Liver (tissue), 9 donors: ENCODE measurements around the gene CIDEB. TPM values are rescaled to one million over a fixed set of nuclear protein-coding genes. Genes with fewer than 3 reads are reported as not detected.
A peak's percentile ranks its signal among the peaks of the same experiment; 100 is the strongest.

Experiments
- DNase-seq: peaks from one replicate; pipeline ENCODE4 v3.0.0-alpha.2; 2017; ENCODE audit warnings: low spot score
- H3K27ac ChIP-seq, 2 donors: one replicate each; pipeline ENCODE4 v1.7.0; 2013; ENCODE audit warnings: inconsistent platforms in 2 of 2, low read length in 2 of 2, control low read depth in 1 of 2, low read depth in 1 of 2, mild to moderate bottlenecking in 1 of 2
- H3K27me3 ChIP-seq, 4 donors: one replicate each; pipeline versions ENCODE4 v1.6.1 to v1.7.0; 2013; ENCODE audit warnings: low read length in 3 of 4, inconsistent platforms in 1 of 4, mild to moderate bottlenecking in 1 of 4, moderate library complexity in 1 of 4; ENCODE audit not compliant: control insufficient read depth in 4 of 4, insufficient read depth in 4 of 4
- H3K36me3 ChIP-seq, 4 donors: one replicate each; pipeline versions ENCODE4 v1.6.1 to v1.7.0; 2013; ENCODE audit warnings: low read length in 3 of 4, mild to moderate bottlenecking in 3 of 4, low read depth in 1 of 4, moderate library complexity in 1 of 4; ENCODE audit not compliant: control insufficient read depth in 4 of 4, insufficient read depth in 3 of 4
- H3K4me1 ChIP-seq, 4 donors: one replicate each; pipeline versions ENCODE4 v1.6.1 to v1.7.0; 2013; ENCODE audit warnings: low read length in 3 of 4, mild to moderate bottlenecking in 3 of 4, moderate library complexity in 1 of 4; ENCODE audit not compliant: control insufficient read depth in 4 of 4, insufficient read depth in 4 of 4
- H3K4me3 ChIP-seq, 3 donors: one replicate each; pipeline versions ENCODE4 v1.6.1 to v1.7.0; 2013; ENCODE audit warnings: low read length in 3 of 3, control low read depth in 1 of 3, low read depth in 1 of 3, mild to moderate bottlenecking in 1 of 3
- H3K9ac ChIP-seq, 2 donors: one replicate each; pipeline ENCODE4 v1.7.0; 2013; ENCODE audit warnings: low read length in 2 of 2, mild to moderate bottlenecking in 2 of 2, moderate library complexity in 2 of 2, control low read depth in 1 of 2, low read depth in 1 of 2
- H3K9me3 ChIP-seq, 4 donors: one replicate each; pipeline versions ENCODE4 v1.6.1 to v1.7.0; 2013; ENCODE audit warnings: low read length in 3 of 4; ENCODE audit not compliant: control insufficient read depth in 4 of 4
- EGR1 ChIP-seq, 2 donors: IDR thresholded peaks; 2 replicates each; pipeline ENCODE4 v1.6.1; 2016 to 2018; ENCODE audit warnings: antibody characterized with exemption in 2 of 2, low read depth in 2 of 2
- FOXA1 ChIP-seq: IDR thresholded peaks from 2 replicates; pipeline ENCODE4 v1.6.1; 2016; ENCODE audit warnings: antibody characterized with exemption
- FOXA2 ChIP-seq: IDR thresholded peaks from 2 replicates; pipeline ENCODE4 v1.6.1; 2016; ENCODE audit warnings: antibody characterized with exemption
- GABPA ChIP-seq, 2 donors: IDR thresholded peaks in 1 of 2; conservative IDR thresholded peaks in 1 of 2; 2 replicates each; pipeline ENCODE4 v1.6.1; 2016; ENCODE audit warnings: antibody characterized with exemption in 2 of 2, mild to moderate bottlenecking in 1 of 2, moderate library complexity in 1 of 2
- HNF4A ChIP-seq, 2 donors: conservative IDR thresholded peaks; 2 replicates each; pipeline ENCODE4 v1.6.1; 2016; ENCODE audit warnings: antibody characterized with exemption in 2 of 2, mild to moderate bottlenecking in 2 of 2
- HNF4G ChIP-seq: IDR thresholded peaks from 2 replicates; pipeline ENCODE4 v1.6.1; 2016; ENCODE audit warnings: antibody characterized with exemption
- JUND ChIP-seq, 2 donors: IDR thresholded peaks; 2 replicates each; pipeline ENCODE4 v1.6.1; 2016; ENCODE audit warnings: antibody characterized with exemption in 2 of 2
- NR2F2 ChIP-seq: IDR thresholded peaks from 2 replicates; pipeline ENCODE4 v1.6.1; 2016; ENCODE audit warnings: antibody characterized with exemption
- RAD21 ChIP-seq, 2 donors: IDR thresholded peaks; 2 replicates each; pipeline ENCODE4 v1.6.1; 2016; ENCODE audit warnings: antibody characterized with exemption in 2 of 2, mild to moderate bottlenecking in 2 of 2
- RXRA ChIP-seq, 2 donors: IDR thresholded peaks; 2 replicates each; pipeline ENCODE4 v1.6.1; 2017 to 2018; ENCODE audit warnings: antibody characterized with exemption in 2 of 2, mild to moderate bottlenecking in 1 of 2
- SP1 ChIP-seq: IDR thresholded peaks from 2 replicates; pipeline ENCODE4 v1.6.1; 2018; ENCODE audit warnings: antibody characterized with exemption, mild to moderate bottlenecking
- TAF1 ChIP-seq: conservative IDR thresholded peaks from 2 replicates; pipeline ENCODE4 v1.6.1; 2016; ENCODE audit warnings: antibody characterized with exemption, mild to moderate bottlenecking
- YY1 ChIP-seq: IDR thresholded peaks from 2 replicates; pipeline ENCODE4 v1.6.1; 2016; ENCODE audit warnings: antibody characterized with exemption, mild to moderate bottlenecking
- WGBS: extraction: QIAGEN DNeasy Blood & Tissue Kit; methylation state at CpG from one replicate; pipeline ENCODE4 v1.1.7; 2013; 5-methylcytosine and 5-hydroxymethylcytosine counted together
- polyA plus RNA-seq, 2 donors: library from polyadenylated mRNA; stranded (reverse) in 1 of 2; unstranded in 1 of 2; fragments of 200-250 nt in 1 of 2; fragments of >200 nt in 1 of 2; fragmentation: Nextera tagmentation in 1 of 2; extraction: Ambion mirVana in 1 of 2; gene quantifications; one replicate each; pipeline versions ENCODE4 v1.2.1 to v1.2.3, GENCODE V29; 2013 to 2015
- total RNA-seq, 2 donors: library from RNA; depleted of rRNA; stranded (reverse); fragments of >200 nt; gene quantifications; one replicate each; pipeline ENCODE4 v1.2.3, GENCODE V29; 2014
- TF ChIP-seq, protein P1 (sequence below): IDR thresholded peaks from 2 replicates; pipeline ENCODE4 v1.6.1; 2016; ENCODE audit warnings: antibody characterized with exemption
- TF ChIP-seq, protein P2 (sequence below): IDR thresholded peaks from 2 replicates; pipeline ENCODE4 v1.6.1; 2016; ENCODE audit warnings: antibody characterized with exemption
- TF ChIP-seq, protein P3 (sequence below): fragments of 150-350 bp; IDR thresholded peaks from 2 replicates; pipeline ENCODE4 v1.5.1; 2017; ENCODE audit warnings: improper control_type of control experiment, low read depth, low read length; ENCODE audit not compliant: missing input control
- TF ChIP-seq, protein P4 (sequence below): IDR thresholded peaks from 2 replicates; pipeline ENCODE4 v1.6.1; 2016; ENCODE audit warnings: antibody characterized with exemption, mild to moderate bottlenecking
- TF ChIP-seq, protein P5 (sequence below): IDR thresholded peaks from 2 replicates; pipeline ENCODE4 v1.6.1; 2016; ENCODE audit warnings: antibody characterized with exemption
- donor health status: healthy.
- donor health status: healthy.
- donor health status: healthy.
- donor health status: healthy.
- donor health status: healthy.

CIDEB gene
- total and polyA plus RNA-seq, 4 donors = 32.1 to 312 (median 159) TPM

DNA sequence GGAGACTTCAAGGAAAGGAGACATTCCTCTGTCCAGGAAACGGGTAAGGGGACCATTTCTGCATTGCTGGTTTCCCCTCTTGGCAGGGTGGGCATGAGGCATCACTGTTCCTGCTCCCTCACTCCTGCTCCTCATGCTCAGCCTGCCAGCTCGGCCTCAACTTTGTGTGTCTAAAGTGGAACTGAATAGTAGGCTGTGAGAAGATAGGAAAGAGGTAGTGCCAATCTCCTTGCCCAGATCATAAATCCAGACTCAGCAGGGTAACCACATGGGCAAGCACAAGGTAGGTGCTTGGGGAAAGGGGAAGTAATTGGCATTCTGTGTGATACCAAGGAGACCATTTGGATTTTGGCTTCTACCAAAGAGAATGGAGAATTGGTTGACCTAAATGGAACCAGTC is 6.1 kb upstream of the CIDEB start:
- Histone ChIP-seq H3K27ac (peak overlapping the region in 1 of 2 donors; percentile 48), H3K36me3 (no peaks in the 10 kb centered on the region), H3K4me3 (no peak overlapping the region), H3K4me1 (peaks cover 22 to 40% (median 28%) of the 10 kb centered on the region in 4 donors), H3K9me3 (no peaks in the 10 kb centered on the region), H3K27me3 (no peaks in the 10 kb centered on the region), H3K9ac (no peak overlapping the region)
- no peak for DNase-seq
- no peak for TF ChIP-seq TAF1
- TF ChIP-seq, protein P1, sequence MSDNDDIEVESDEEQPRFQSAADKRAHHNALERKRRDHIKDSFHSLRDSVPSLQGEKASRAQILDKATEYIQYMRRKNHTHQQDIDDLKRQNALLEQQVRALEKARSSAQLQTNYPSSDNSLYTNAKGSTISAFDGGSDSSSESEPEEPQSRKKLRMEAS = no peak
- TF ChIP-seq RXRA (IDR thresholded peaks at IDR 0.05) = no peak
- no peak for TF ChIP-seq SP1
- WGBS = 79% methylated on average over 2 of the region's 2 CpGs

DNA sequence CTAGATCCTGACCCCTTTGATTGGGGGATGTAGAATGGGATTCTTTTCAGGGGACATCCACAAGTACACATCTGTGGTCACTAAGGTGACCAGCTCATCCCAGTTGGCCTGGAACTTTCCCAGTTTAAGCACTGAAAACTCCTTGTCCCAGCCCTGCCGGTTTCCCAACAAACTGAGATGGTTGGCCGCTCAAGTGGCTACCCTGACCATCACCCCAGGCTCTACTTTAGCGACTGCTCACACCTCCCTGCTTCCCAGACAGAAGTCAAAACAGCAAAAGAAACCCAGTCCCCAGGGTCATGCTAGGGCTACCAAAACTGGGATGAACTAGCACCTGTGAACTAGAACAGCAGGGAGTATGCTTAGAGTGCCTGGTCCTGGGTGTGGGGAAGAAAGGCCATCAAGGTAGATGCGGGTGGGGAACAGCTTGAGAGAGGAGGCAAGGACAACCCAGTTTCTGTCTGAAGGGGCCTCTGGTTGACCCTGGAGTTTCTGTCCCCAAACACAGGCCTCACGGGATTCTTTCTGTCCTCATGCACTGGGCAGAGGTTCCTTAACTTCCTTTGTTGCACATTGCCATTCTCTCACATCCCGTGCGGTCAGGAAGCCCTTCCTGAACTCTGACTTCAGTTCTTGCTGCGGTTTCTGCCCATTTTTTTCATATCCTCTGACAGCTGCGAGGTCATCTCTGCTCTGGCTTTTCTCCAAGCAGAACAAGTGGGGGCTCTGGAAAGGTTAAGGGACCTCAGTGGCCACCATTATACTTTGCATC is 5.1 kb upstream of the CIDEB start:
- TF ChIP-seq RAD21 (IDR thresholded peaks at IDR 0.05) = no peak
- TF ChIP-seq JUND (IDR thresholded peaks at IDR 0.05) = no peak
- TF ChIP-seq FOXA1 = no peak
- no peak for TF ChIP-seq HNF4G
- TF ChIP-seq GABPA (IDR thresholded peaks at IDR 0.05 in 1 of 2, conservative IDR thresholded peaks at IDR 0.05 in 1 of 2) = no peak
- no peak for TF ChIP-seq FOXA2
- peak; percentile 38 for TF ChIP-seq YY1
- TF ChIP-seq, protein P2, sequence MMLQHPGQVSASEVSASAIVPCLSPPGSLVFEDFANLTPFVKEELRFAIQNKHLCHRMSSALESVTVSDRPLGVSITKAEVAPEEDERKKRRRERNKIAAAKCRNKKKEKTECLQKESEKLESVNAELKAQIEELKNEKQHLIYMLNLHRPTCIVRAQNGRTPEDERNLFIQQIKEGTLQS = no peak
- TF ChIP-seq TAF1 = no peak
- TF ChIP-seq, protein P1 = peak; percentile 49
- TF ChIP-seq RXRA (IDR thresholded peaks at IDR 0.05) = peak in 1 of 2 donors; percentile 45
- peak; percentile 85 for TF ChIP-seq NR2F2
- TF ChIP-seq, protein P3, sequence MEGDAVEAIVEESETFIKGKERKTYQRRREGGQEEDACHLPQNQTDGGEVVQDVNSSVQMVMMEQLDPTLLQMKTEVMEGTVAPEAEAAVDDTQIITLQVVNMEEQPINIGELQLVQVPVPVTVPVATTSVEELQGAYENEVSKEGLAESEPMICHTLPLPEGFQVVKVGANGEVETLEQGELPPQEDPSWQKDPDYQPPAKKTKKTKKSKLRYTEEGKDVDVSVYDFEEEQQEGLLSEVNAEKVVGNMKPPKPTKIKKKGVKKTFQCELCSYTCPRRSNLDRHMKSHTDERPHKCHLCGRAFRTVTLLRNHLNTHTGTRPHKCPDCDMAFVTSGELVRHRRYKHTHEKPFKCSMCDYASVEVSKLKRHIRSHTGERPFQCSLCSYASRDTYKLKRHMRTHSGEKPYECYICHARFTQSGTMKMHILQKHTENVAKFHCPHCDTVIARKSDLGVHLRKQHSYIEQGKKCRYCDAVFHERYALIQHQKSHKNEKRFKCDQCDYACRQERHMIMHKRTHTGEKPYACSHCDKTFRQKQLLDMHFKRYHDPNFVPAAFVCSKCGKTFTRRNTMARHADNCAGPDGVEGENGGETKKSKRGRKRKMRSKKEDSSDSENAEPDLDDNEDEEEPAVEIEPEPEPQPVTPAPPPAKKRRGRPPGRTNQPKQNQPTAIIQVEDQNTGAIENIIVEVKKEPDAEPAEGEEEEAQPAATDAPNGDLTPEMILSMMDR = no peak
- TF ChIP-seq, protein P4, sequence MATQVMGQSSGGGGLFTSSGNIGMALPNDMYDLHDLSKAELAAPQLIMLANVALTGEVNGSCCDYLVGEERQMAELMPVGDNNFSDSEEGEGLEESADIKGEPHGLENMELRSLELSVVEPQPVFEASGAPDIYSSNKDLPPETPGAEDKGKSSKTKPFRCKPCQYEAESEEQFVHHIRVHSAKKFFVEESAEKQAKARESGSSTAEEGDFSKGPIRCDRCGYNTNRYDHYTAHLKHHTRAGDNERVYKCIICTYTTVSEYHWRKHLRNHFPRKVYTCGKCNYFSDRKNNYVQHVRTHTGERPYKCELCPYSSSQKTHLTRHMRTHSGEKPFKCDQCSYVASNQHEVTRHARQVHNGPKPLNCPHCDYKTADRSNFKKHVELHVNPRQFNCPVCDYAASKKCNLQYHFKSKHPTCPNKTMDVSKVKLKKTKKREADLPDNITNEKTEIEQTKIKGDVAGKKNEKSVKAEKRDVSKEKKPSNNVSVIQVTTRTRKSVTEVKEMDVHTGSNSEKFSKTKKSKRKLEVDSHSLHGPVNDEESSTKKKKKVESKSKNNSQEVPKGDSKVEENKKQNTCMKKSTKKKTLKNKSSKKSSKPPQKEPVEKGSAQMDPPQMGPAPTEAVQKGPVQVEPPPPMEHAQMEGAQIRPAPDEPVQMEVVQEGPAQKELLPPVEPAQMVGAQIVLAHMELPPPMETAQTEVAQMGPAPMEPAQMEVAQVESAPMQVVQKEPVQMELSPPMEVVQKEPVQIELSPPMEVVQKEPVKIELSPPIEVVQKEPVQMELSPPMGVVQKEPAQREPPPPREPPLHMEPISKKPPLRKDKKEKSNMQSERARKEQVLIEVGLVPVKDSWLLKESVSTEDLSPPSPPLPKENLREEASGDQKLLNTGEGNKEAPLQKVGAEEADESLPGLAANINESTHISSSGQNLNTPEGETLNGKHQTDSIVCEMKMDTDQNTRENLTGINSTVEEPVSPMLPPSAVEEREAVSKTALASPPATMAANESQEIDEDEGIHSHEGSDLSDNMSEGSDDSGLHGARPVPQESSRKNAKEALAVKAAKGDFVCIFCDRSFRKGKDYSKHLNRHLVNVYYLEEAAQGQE = no peak
- TF ChIP-seq SP1 = peak; percentile 36
- no peak for TF ChIP-seq EGR1 (IDR thresholded peaks at IDR 0.05; ENCODE audit: low read depth in 2 of 2)
- TF ChIP-seq HNF4A (conservative IDR thresholded peaks at IDR 0.05) = no peak
- TF ChIP-seq, protein P5, sequence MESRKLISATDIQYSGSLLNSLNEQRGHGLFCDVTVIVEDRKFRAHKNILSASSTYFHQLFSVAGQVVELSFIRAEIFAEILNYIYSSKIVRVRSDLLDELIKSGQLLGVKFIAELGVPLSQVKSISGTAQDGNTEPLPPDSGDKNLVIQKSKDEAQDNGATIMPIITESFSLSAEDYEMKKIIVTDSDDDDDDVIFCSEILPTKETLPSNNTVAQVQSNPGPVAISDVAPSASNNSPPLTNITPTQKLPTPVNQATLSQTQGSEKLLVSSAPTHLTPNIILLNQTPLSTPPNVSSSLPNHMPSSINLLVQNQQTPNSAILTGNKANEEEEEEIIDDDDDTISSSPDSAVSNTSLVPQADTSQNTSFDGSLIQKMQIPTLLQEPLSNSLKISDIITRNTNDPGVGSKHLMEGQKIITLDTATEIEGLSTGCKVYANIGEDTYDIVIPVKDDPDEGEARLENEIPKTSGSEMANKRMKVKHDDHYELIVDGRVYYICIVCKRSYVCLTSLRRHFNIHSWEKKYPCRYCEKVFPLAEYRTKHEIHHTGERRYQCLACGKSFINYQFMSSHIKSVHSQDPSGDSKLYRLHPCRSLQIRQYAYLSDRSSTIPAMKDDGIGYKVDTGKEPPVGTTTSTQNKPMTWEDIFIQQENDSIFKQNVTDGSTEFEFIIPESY = no peak
- H3K27ac ChIP-seq = peak overlapping the region; percentile 92 to 97
- H3K9ac ChIP-seq = peak overlapping the region in 1 of 2 donors; percentile 15
- 76% methylated on average over 9 of the region's 9 CpGs for WGBS
- no peak overlapping the region for H3K4me3 ChIP-seq
- no peaks in the 10 kb centered on the region for H3K9me3 ChIP-seq
- no peak for DNase-seq
- H3K27me3 ChIP-seq = no peaks in the 10 kb centered on the region
- no peaks in the 10 kb centered on the region for H3K36me3 ChIP-seq
- H3K4me1 ChIP-seq = peaks cover 27 to 50% (median 37%) of the 10 kb centered on the region in 4 donors
